PC-3 (cell line): Measurements from ENCODE around the gene THRB. TPM values are rescaled to one million over a fixed set of nuclear protein-coding genes. Genes with fewer than 3 reads are reported as not detected.

ENCODE experiments used
- ATAC-seq: fragments of 200-7000 bp; cut with Tn5 transposase; 2 replicates; pipeline ENCODE4 v1.9.1; 2020; ENCODE audit warnings: mild to moderate bottlenecking, moderate library complexity
- BruUV-seq: library from RNA; stranded (reverse); fragments of 400-500 nt; replicated peaks from 2 replicates; lab custom pipeline; 2021; lab: Mats Ljungman, UMichigan
- CTCF ChIA-PET: fragments of 300-600 bp; sonication (Branson Sonifier 250); formaldehyde crosslinking; loops from one replicate; lab custom pipeline; 2022; ENCODE audit warnings: antibody characterized with exemption; lab: Charles Lee
- POLR2A ChIA-PET: fragments of 300-600 bp; sonication (Branson Sonifier 250); formaldehyde crosslinking; loops from one replicate; lab custom pipeline; 2022; ENCODE audit warnings: antibody characterized with exemption; ENCODE audit not compliant: unreplicated experiment; lab: Charles Lee
- DNase-seq: peaks from one replicate; pipeline ENCODE4 v3.0.0-alpha.2; 2015
- H2AFZ ChIP-seq: fragments of 300-600 bp; sonication (generic); 2 replicates; pipeline ENCODE4 v1.6.0; 2016; ENCODE audit warnings: antibody characterized with exemption, low read length
- H3F3A ChIP-seq: fragments of 300-600 bp; sonication (generic); one replicate; pipeline ENCODE4 v1.6.0; 2017; ENCODE audit warnings: antibody characterized with exemption, low read length, control low read depth, mild to moderate bottlenecking; ENCODE audit not compliant: unreplicated experiment
- H3K27ac ChIP-seq: fragments of 300-600 bp; sonication (generic); 2 replicates; pipeline ENCODE4 v1.5.1; 2016; ENCODE audit warnings: mild to moderate bottlenecking, low read length
- H3K27me3 ChIP-seq: fragments of 300-600 bp; sonication (generic); 2 replicates; pipeline ENCODE4 v1.6.1; 2016; ENCODE audit warnings: low read length, mixed read lengths
- H3K36me3 ChIP-seq: fragments of 300-600 bp; sonication (generic); 2 replicates; pipeline ENCODE4 v1.6.1; 2016; ENCODE audit warnings: low read depth, mixed run types, low read length, mixed read lengths
- H3K4me1 ChIP-seq: fragments of 300-600 bp; sonication (generic); 2 replicates; pipeline ENCODE4 v1.5.1; 2016; ENCODE audit warnings: low read length; ENCODE audit not compliant: insufficient read depth
- H3K4me2 ChIP-seq: fragments of 300-600 bp; sonication (generic); 2 replicates; pipeline ENCODE4 v1.6.0; 2016; ENCODE audit warnings: low read length
- H3K4me3 ChIP-seq: fragments of 300-600 bp; sonication (generic); 2 replicates; pipeline ENCODE4 v1.5.1; 2016; ENCODE audit warnings: mild to moderate bottlenecking, low read length, mixed read lengths
- H3K79me2 ChIP-seq: fragments of 300-600 bp; sonication (generic); 2 replicates; pipeline ENCODE4 v1.6.1; 2017; ENCODE audit warnings: low read length, mixed read lengths
- H3K9ac ChIP-seq: fragments of 300-600 bp; sonication (generic); 2 replicates; pipeline ENCODE4 v1.6.0; 2016; ENCODE audit warnings: mild to moderate bottlenecking, low read length
- H3K9me2 ChIP-seq: fragments of 300-600 bp; sonication (generic); replicated peaks from 2 replicates; pipeline ENCODE4 v1.6.1; 2016; ENCODE audit warnings: mixed run types, low read length, mixed read lengths
- H3K9me3 ChIP-seq: fragments of 300-600 bp; sonication (generic); 2 replicates; pipeline ENCODE4 v1.6.1; 2016; ENCODE audit warnings: low read length, mixed read lengths
- H4K20me1 ChIP-seq: fragments of 300-600 bp; sonication (generic); 2 replicates; pipeline ENCODE4 v1.6.1; 2016; ENCODE audit warnings: low read length, mixed read lengths
- CTCF ChIP-seq: fragments of 300-600 bp; sonication (generic); conservative IDR thresholded peaks from 2 replicates; pipeline ENCODE4 v1.5.1; 2017; ENCODE audit warnings: antibody characterized with exemption, low read depth, mild to moderate bottlenecking, low read length
- EZH2 ChIP-seq: fragments of 300-600 bp; sonication (generic); IDR thresholded peaks from one replicate; pipeline ENCODE4 v1.6.1; 2017; ENCODE audit warnings: antibody characterized with exemption, mild to moderate bottlenecking, low read length; ENCODE audit not compliant: unreplicated experiment
- EZH2phosphoT487 ChIP-seq: fragments of 300-600 bp; sonication (generic); IDR thresholded peaks from 2 replicates; pipeline ENCODE4 v1.6.1; 2018; ENCODE audit warnings: mild to moderate bottlenecking, antibody characterized with exemption, low read length, borderline replicate concordance
- intact Hi-C: fragments of 100-400 bp; cut with micrococcal nuclease; formaldehyde crosslinking; loops from 2 replicates; pipeline ENCODE4 v1.9.0; 2023
- total RNA-seq: library from RNA; depleted of rRNA; stranded (reverse); fragments of >200 nt; gene quantifications from 2 replicates; pipeline ENCODE4 v1.2.3, GENCODE V29; 2014

Gene THRB
- total RNA-seq, 1 experiment from 2014 or later: 9.7 TPM

GRCh38 chr3:24192469-24193056, 302.1 kb downstream of the THRB start:
- Histone ChIP-seq H3K4me1 (no peaks in the 10 kb centered on the region), H3K36me3 (no peaks in the 10 kb centered on the region), H3K9me2 (no peaks in the 10 kb centered on the region), H3K9me3 (no peaks in the 10 kb centered on the region), H3K27ac (no peak overlapping the region), H3K4me2 (no peak overlapping the region), H3K79me2 (no peaks in the 10 kb centered on the region), H2AFZ (no peak overlapping the region), H3K4me3 (no peak overlapping the region), H3F3A (no peaks in the 10 kb centered on the region), H3K27me3 (no peaks in the 10 kb centered on the region), H3K9ac (no peak overlapping the region), H4K20me1 (no peaks in the 10 kb centered on the region)
- intact Hi-C loops: no loop called here
- ChIA-PET CTCF (no interaction called here), POLR2A (no interaction called here)
- no TSS peak for BruUV-seq
- DNase-seq (no peak), ATAC-seq (no peak)
- TF ChIP-seq CTCF (no peak), EZH2phosphoT487 (no peak), EZH2 (no peak)

- intact Hi-C loops: no loop called here
- no peak overlapping the region for H3K4me3 ChIP-seq
- no peaks in the 10 kb centered on the region for H3K27me3 ChIP-seq
- H3K36me3 ChIP-seq: no peaks in the 10 kb centered on the region
- DNase-seq (no peak), ATAC-seq (no peak)
- H3K9me3 ChIP-seq: no peaks in the 10 kb centered on the region
- no peaks in the 10 kb centered on the region for H3K9me2 ChIP-seq
- H3K4me1 ChIP-seq: no peaks in the 10 kb centered on the region
- no peaks in the 10 kb centered on the region for H3K79me2 ChIP-seq
- TF ChIP-seq EZH2phosphoT487 (no peak), CTCF (no peak), EZH2 (no peak)
- no peaks in the 10 kb centered on the region for H4K20me1 ChIP-seq
- H2AFZ ChIP-seq: no peak overlapping the region
- no peak overlapping the region for H3K27ac ChIP-seq
- no TSS peak for BruUV-seq
- CTCF ChIA-PET: interaction anchor here (0.5 kb wide), 1 partner anchor 456 kb away, joined by 3 read pairs; no protein-coding TSS in a partner anchor
- no peak overlapping the region for H3K9ac ChIP-seq
- H3K4me2 ChIP-seq: no peak overlapping the region
- no peaks in the 10 kb centered on the region for H3F3A ChIP-seq
- POLR2A ChIA-PET: interaction anchor here (0.6 kb wide), 1 partner anchor 84 kb away, joined by 3 read pairs; no protein-coding TSS in a partner anchor
Observed at GRCh38 chr3:24191801-24192403, 302.7 kb downstream of the THRB start.

GRCh38 chr3:24190256-24190655, 304.4 kb downstream of the THRB start:
- Histone ChIP-seq H3K27ac (no peak overlapping the region), H3K9ac (no peak overlapping the region), H3K4me1 (no peaks in the 10 kb centered on the region), H3F3A (no peaks in the 10 kb centered on the region), H2AFZ (no peak overlapping the region), H3K9me3 (no peaks in the 10 kb centered on the region), H3K36me3 (no peaks in the 10 kb centered on the region), H3K79me2 (no peaks in the 10 kb centered on the region), H3K9me2 (no peaks in the 10 kb centered on the region), H3K4me2 (no peak overlapping the region), H3K27me3 (no peaks in the 10 kb centered on the region), H4K20me1 (no peaks in the 10 kb centered on the region), H3K4me3 (no peak overlapping the region)
- DNase-seq (no peak), ATAC-seq (no peak)
- ChIA-PET CTCF (interaction anchor here (0.7 kb wide), 1 partner anchor 494 kb away, joined by 3 read pairs; no protein-coding TSS in a partner anchor), POLR2A (interaction anchor here (0.5 kb wide), 1 partner anchor 43 kb away, joined by 3 read pairs; no protein-coding TSS in a partner anchor)
- TF ChIP-seq EZH2phosphoT487: no peak
- no peak for TF ChIP-seq CTCF
- no TSS peak for BruUV-seq
- intact Hi-C loops: no loop called here
